Cerebellar cortex (tissue), 1 donor: ENCODE data around the gene RABEP2.
A peak's percentile ranks its signal among the peaks of the same experiment; 100 is the strongest.
"Not testable (repeated sequence)": the region's sequence is repeated elsewhere in the genome, so short reads cannot be mapped to it uniquely, and the experiment has no call there.

Source experiments
- DNase-seq: peaks from one replicate; pipeline ENCODE4 v3.0.0-alpha.2; 2015; ENCODE audit warnings: low spot score

RABEP2 gene

GRCh38 chr16:28903344-28904042 lies 21.5 kb downstream of the RABEP2 start:
- DNase-seq: no peak

- no peak for DNase-seq
Measured at GRCh38 chr16:28902909-28903308, 22.1 kb downstream of the RABEP2 start.

- no peak for DNase-seq
Measured at GRCh38 chr16:28901862-28902261, 23.2 kb downstream of the RABEP2 start.

- no peak for DNase-seq
Measured at GRCh38 chr16:28900601-28901000, 24.4 kb downstream of the RABEP2 start.

- no peak for DNase-seq
Measured at GRCh38 chr16:28899882-28900590, 25.0 kb downstream of the RABEP2 start.

- no peak for DNase-seq
Measured at GRCh38 chr16:28898942-28899341, 26.1 kb downstream of the RABEP2 start.

GRCh38 chr16:28898266-28898665 lies 26.8 kb downstream of the RABEP2 start:
- no peak for DNase-seq

- no peak for DNase-seq
Measured at GRCh38 chr16:28897826-28898225, 27.2 kb downstream of the RABEP2 start.

GRCh38 chr16:28895609-28896008 lies 29.4 kb downstream of the RABEP2 start:
- DNase-seq: no peak

- DNase-seq: no peak
Measured at GRCh38 chr16:28893291-28893690, 31.7 kb downstream of the RABEP2 start.

- DNase-seq: no peak
Measured at GRCh38 chr16:28891964-28892890, 32.8 kb downstream of the RABEP2 start.

GRCh38 chr16:28890355-28890754 lies 34.7 kb downstream of the RABEP2 start:
- DNase-seq: not testable (repeated sequence)

- DNase-seq: no peak
Measured at GRCh38 chr16:28886945-28887344, 38.1 kb downstream of the RABEP2 start.

- no peak for DNase-seq
Measured at GRCh38 chr16:28884045-28884444, 41.0 kb downstream of the RABEP2 start.

- no peak for DNase-seq
Measured at GRCh38 chr16:28883221-28883996, 41.6 kb downstream of the RABEP2 start.

- DNase-seq: no peak
Measured at GRCh38 chr16:28882551-28883160, 42.4 kb downstream of the RABEP2 start.

- DNase-seq: not testable (repeated sequence)
Measured at GRCh38 chr16:28881565-28881964, 43.5 kb downstream of the RABEP2 start.

- no peak for DNase-seq
Measured at GRCh38 chr16:28880955-28881354, 44.1 kb downstream of the RABEP2 start.

GRCh38 chr16:28880589-28880915 lies 44.5 kb downstream of the RABEP2 start:
- no peak for DNase-seq

GRCh38 chr16:28879841-28880588 lies 45.0 kb downstream of the RABEP2 start:
- peak; percentile 86 for DNase-seq
